Fibroblast of skin of right biceps (primary cell): Measurements from ENCODE around the gene SLC44A2.

Experiments used
- DNase-seq: peaks from one replicate; pipeline ENCODE4 v3.0.0-alpha.2; 2013

SLC44A2 gene

DNA sequence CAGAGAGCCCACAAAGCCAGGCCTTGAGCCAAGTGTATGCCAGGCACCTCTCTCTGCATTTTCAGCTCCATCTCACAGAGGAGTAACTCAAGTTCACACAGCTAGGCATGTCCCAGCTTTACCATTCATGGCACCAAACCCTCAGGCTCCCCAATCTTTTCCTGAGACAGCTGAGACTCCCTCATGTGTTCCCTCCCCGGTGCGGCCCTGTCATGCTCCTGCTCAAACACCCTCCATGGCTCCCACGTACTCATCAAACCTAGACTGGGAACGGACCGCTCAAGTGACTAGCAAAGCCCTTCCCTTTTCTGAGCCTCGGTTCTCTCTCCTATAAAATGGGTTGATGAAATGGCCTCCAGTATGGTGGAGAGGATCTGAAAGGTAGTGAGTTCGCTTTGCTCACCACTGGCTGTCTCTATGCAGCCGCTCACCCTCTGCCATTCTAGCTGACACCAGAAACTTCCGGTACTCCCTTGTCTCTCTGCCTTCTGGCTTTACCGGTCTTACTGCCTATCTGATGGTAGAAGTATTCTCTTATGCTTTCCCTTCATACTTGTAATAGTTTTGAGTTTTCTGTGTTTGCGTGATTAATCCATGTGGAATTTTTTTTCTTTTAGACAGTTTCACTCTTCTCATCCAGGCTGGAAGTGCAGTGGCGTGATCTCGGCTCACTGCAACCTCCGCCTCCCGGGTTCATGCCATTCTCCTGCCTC, 7.8 kb upstream of the SLC44A2 start:
- peak; percentile 86 for DNase-seq

DNA sequence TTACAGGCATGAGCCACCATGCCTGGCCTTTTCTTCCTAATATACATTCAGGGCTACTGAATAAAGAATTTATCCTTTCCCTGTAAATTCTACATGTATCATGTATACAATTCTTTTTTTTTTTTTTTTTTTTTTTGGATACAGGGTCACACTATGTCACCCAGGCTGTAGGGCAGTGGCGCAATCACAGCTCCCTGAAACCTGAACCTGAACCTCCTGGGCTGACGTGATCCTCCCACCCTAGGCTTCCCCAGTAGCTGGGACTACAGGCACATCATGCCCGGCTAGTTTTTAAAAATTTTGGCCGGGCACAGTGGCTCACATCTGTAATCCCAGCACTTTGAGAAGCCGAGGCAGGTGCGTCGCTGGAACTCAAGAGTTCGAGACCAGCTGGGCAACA, 6.5 kb upstream of the SLC44A2 start:
- no peak for DNase-seq

DNA sequence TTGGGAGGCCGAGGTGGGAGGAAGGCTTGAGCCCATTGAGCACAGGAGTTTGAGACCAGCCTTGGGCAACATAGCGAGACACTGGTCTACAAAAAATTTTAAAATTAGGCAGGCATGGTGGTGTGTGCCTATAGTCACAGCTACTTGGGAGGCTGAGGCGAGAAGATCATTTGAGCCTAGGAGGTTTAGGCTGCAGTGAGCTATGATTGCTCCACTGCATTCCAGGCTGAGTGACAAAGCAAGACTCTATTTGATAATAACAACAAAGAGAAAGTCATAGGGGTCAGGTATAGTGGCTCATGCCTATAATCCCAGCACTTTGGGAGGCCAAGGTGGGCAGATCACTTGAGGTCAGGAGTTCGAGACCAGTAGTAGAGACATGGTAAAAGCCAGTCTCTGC, 4.6 kb upstream of the SLC44A2 start:
- no peak for DNase-seq

DNA sequence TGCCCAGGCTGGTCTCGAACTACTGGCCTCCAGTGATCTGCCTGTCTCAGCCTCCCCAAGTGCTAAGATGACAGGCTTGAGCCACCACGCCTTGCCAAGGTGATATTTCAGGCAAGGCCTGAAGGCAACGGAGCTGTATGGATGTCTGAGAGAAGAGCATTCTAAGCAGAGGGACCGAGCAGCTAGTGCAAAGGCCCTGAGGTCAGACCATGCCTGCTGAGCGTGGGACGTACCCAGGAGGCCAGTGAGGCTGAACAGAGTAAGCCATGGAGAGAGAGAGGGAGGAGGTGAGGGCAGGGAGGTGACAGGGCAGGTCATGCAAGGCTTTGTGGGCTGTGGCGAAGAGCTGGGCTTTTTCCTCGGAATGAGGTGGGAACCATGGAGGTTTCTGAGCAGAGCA, 3.4 kb upstream of the SLC44A2 start:
- DNase-seq, result no peak

- DNase-seq, result no peak
Measured at GRCh38 chr19:10624585-10624984, 768 bp upstream of the SLC44A2 start.

GRCh38 chr19:10625762-10626138, 397 bp downstream of the SLC44A2 start:
- no peak for DNase-seq

GRCh38 chr19:10631874-10632273, 6.5 kb downstream of the SLC44A2 start:
- DNase-seq, result no peak

DNA sequence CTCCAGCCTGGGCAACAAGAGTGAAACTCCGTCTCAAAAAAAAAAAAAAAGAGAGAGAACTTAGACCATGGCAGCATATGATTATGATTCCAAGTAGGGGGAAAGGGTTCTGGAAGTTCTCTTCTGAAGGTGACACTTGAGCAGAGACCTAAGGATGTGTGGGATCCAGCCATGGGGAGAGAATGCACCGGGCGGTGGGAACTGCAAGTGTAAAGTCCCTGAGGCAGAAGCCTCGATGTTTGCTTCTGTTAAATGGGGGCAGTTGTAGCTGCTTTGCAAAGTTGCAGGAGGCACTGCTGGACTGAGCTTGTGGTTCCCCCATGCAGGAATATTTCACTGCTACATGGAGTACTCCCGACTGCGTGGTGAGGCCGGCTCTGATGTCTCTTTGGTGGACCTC, 9.1 kb downstream of the SLC44A2 start:
- no peak for DNase-seq

- DNase-seq, result no peak
Measured at GRCh38 chr19:10634963-10635362, 9.6 kb downstream of the SLC44A2 start.

DNA sequence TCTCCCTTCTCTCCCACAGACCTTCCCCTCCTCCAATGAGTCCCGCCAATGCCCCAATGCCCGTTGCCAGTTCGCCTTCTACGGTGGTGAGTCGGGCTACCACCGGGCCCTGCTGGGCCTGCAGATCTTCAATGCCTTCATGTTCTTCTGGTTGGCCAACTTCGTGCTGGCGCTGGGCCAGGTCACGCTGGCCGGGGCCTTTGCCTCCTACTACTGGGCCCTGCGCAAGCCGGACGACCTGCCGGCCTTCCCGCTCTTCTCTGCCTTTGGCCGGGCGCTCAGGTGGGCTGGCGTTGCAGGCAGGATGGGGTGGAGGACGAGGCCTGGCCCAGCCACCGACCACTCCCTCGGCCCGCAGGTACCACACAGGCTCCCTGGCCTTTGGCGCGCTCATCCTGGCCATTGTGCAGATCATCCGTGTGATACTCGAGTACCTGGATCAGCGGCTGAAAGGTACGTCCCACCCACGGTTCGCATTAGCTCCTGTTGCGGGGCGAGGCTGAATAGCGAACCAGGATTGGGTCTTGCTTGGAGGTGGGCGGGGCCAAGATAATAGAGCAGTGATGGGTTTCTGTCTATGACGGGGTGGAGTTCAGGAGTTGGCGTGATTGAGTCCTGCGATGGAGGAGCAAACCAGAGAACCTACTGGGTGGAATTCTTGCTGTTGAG, 11.1 kb downstream of the SLC44A2 start:
- no peak for DNase-seq

- DNase-seq, result no peak
Measured at GRCh38 chr19:10637894-10638293, 12.5 kb downstream of the SLC44A2 start.

- no peak for DNase-seq
Measured at GRCh38 chr19:10639836-10640235, 14.5 kb downstream of the SLC44A2 start.

DNA sequence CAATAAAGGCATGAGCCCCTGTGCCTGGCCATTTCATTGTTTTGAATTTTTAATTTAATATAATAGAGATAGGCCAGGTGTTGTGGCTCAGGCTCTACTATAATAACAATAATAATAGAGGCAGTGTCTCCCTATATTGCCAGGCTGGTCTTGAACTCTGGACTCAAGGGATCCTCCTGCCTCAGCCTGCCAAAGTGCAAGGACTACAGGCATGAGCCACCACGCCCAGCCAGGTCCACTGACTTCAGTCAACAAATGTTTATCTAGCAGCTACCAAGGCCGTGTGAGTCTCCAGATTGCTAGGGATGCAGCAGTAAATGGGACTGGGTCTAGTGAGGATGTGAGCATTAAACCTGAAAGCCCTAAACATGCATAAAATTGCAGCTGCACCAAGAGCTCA, 15.0 kb downstream of the SLC44A2 start:
- DNase-seq, result no peak

DNA sequence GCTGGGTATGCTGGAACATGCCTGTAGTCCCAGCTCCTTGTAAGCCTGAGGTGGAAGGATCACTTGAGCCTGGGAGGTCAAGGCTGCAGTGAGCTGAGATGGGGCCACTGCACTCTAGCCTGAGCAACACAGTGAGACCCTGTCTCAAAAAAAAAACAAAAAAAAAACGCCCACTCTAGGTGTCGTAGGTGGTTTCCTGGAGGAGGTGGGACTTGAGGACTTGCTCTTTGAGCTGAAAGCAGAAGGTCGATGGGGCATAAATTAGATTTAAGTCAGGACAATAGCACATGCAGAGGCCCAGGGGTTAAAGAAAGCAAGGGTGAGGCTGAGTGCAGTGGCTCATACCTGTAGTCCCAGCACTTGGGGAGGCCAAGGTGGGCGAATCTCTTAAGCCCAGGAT, 15.9 kb downstream of the SLC44A2 start:
- DNase-seq, result no peak

- no peak for DNase-seq
Measured at GRCh38 chr19:10642473-10643171, 17.3 kb downstream of the SLC44A2 start.

DNA sequence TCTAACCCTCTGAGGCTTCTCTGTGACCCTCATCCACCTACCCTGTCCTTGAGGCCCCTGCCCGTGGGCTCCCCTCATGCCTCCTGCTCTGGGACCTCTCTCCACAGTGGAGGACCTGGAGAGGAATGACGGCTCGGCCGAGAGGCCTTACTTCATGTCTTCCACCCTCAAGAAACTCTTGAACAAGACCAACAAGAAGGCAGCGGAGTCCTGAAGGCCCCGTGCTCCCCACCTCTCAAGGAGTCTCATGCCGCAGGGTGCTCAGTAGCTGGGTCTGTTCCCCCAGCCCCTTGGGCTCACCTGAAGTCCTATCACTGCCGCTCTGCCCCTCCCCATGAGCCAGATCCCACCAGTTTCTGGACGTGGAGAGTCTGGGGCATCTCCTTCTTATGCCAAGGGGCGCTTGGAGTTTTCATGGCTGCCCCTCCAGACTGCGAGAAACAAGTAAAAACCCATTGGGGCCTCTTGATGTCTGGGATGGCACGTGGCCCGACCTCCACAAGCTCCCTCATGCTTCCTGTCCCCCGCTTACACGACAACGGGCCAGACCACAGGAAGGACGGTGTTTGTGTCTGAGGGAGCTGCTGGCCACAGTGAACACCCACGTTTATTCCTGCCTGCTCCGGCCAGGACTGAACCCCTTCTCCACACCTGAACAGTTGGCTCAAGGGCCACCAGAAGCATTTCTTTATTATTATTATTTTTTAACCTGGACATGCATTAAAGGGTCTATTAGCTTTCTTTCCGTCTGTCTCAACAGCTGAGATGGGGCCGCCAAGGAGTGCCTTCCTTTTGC, 18.0 kb downstream of the SLC44A2 start:
- no peak for DNase-seq

DNA sequence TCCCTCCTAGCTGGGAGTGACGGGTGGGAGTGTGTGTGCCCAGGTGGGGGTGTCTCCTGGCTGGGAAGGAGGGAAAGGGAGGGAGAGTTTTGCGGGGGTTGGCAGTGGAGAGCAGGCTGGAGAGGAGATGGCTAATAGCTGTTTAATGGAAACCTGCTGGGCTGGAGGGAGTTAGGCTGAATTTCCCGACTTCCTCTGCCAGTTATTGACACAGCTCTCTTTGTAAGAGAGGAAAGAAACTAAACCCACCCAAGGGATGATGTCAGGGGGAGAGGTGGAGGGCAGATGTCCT, 18.6 kb downstream of the SLC44A2 start:
- peak; percentile 36 for DNase-seq

- peak; percentile 68 for DNase-seq
Measured at GRCh38 chr19:10644260-10645007, 19.1 kb downstream of the SLC44A2 start.

DNA sequence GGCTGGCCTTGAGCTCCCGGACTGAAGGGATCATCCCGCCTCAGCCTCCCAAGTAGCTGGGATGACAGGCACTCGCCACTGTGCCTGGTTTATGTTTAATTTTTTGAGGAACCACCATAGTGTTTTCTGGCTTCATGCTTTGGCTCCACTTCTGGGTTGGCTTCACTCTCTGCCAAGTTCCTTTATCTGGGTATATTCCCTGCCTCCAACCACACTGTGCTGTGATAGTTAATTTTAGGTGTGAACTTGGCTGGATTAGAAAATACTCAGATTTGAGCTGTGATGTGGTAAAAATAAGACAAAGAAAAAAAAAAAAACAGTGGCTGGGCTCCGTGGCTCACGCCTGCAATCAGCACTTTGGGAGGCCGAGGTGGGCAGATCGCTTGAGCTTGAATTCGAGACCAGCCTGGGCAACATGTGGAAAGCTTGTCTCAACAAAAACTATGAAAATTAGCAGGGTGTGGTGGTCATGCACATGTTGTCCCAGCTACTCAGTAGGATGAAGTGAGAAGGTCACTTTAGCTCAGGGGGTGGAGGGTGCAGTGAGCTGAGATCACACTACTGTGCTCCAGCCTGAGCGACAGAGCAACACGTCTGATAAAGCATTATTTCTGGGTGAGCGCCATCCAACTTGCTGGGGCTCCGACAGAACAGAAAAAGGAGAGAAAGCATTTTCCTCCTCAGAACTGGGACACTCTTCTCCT, 21.3 kb downstream of the SLC44A2 start:
- DNase-seq, result no peak

DNA sequence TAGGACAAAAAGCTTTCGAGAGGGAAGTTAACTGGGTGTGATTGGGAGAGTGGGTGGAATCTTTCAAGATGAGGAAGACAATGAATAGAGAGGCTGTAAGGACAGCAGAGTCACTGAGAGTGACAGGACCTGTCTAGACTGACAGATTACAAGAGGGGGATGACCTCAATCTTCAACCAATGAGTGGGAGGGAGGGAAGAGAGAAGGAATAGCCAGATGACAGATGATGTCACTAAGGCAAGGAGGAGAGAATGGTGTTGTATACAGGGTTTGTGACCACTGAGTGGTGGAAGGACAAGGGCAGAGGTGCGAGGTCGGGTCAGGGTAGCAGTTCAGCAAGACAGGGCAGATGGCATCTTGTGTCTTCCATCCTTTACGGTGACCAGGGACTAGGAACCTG, 23.0 kb downstream of the SLC44A2 start:
- DNase-seq, result no peak

GRCh38 chr19:10651851-10652250, 26.5 kb downstream of the SLC44A2 start:
- no peak for DNase-seq

- no peak for DNase-seq
Measured at GRCh38 chr19:10653482-10653731, 28.1 kb downstream of the SLC44A2 start.
